KOPT-K1 (cell line): ENCODE measurements around the gene TUBGCP4.
"Not testable (repeated sequence)": the region's sequence is repeated elsewhere in the genome, so short reads cannot be mapped to it uniquely, and the experiment has no call there.

Source experiments
- H3K27ac ChIP-seq: fragments of 200-600 bp; sonication (generic); 2 replicates; pipeline ENCODE4 v1.5.1; 2016; ENCODE audit warnings: antibody characterized with exemption, mild to moderate bottlenecking, low read depth, low read length; ENCODE audit not compliant: poor library complexity, severe bottlenecking
- H3K36me3 ChIP-seq: fragments of 200-600 bp; sonication (generic); 2 replicates; pipeline ENCODE4 v1.5.1; 2017; ENCODE audit warnings: antibody characterized with exemption, mild to moderate bottlenecking, low read length, moderate library complexity; ENCODE audit not compliant: insufficient read depth
- H3K9me3 ChIP-seq: fragments of 200-600 bp; sonication (generic); 2 replicates; pipeline ENCODE4 v1.5.1; 2017; ENCODE audit warnings: antibody characterized with exemption, low read length, mild to moderate bottlenecking; ENCODE audit not compliant: insufficient read depth, poor library complexity, severe bottlenecking

TUBGCP4 gene

DNA sequence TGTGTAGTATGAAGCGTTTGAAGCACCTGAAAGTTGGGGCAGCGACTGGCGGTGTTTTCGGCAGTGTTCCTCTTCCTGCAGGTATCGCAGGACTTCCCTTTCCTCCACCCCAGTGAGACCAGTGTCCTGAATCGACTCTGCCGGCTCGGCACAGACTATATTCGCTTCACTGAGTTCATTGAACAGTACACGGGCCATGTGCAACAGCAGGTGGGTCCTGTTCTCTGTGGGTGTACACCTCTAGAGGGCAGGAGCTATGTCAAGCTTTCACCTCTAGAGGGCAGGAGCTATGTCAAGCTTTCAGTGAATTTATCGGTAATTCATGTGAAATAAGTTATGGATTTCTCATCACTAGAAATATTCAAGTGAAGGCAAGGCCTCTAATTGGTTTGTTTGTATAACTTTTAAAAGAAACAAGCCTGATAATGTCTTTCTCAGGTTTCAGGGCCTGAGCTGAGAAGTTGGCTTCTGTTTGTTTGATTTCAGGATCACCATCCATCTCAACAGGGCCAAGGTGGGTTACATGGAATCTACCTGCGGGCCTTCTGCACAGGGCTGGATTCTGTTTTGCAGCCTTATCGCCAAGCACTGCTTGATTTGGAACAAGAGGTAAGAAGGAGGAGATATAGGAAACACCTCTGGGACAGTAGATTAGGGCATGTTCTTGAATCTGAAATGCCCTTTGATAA, 5.3 kb downstream of the TUBGCP4 start:
- Histone ChIP-seq H3K27ac (no peak overlapping the region), H3K36me3 (peaks cover 50% of the 10 kb centered on the region), H3K9me3 (no peaks in the 10 kb centered on the region)

DNA sequence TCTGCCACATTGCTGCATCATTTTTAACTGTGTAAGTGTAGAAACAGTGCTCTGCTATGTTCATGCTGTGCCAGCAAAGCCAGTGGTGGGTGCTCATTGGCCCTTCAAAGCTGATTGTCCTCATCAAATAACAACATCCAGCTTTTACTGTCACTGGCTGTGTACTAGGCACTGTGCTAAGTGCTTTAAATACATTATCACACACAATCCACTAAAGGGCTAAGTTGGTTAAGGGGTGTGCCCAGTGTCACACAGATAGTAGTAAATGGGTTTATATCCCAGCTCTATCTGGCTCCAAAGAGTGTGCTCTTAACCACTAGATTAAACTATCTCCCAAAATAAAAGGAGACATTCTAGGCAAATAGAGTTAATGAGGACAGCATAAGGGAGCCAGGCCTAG, 7.7 kb downstream of the TUBGCP4 start:
- peaks cover 70% of the 10 kb centered on the region for H3K36me3 ChIP-seq
- H3K27ac ChIP-seq, result no peak overlapping the region
- H3K9me3 ChIP-seq, result no peaks in the 10 kb centered on the region

DNA sequence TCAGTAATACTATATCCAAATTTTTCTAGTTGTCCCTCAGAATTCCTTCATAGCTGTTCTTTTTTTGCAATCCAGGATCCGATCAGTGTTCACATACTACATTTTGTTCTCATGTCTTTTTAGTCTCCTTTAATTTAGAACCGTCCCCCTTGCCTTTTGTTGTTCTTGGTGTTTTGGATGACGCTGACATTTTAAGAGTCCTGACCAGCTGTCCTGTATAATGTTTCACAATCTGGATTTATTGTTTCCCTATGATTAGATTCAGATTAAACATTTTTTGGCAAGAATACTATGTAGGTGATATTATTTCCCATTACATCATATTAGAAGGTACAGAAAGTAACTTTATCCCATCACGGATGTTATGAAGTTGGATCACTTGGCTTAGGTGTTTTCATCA, 11.4 kb downstream of the TUBGCP4 start:
- peaks cover 92% of the 10 kb centered on the region for H3K36me3 ChIP-seq
- H3K9me3 ChIP-seq, result no peaks in the 10 kb centered on the region
- H3K27ac ChIP-seq, result no peak overlapping the region

DNA sequence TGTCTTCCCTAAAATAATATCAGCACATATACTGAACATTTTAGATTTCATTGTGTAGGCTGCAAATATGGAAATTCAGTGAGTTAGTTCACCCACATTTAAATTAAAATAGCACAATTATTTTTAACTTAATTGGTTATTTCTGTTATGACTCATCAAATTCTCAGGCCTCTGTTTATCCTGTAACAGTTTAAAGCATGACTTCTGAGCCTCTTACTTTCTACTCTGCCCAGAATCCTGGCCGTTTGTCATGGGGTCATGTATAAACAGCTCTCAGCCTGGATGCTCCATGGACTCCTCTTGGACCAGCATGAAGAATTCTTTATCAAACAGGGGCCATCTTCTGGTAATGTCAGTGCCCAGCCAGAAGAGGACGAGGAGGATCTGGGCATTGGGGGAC, 12.2 kb downstream of the TUBGCP4 start:
- no peaks in the 10 kb centered on the region for H3K9me3 ChIP-seq
- no peak overlapping the region for H3K27ac ChIP-seq
- H3K36me3 ChIP-seq, result peaks cover 92% of the 10 kb centered on the region

DNA sequence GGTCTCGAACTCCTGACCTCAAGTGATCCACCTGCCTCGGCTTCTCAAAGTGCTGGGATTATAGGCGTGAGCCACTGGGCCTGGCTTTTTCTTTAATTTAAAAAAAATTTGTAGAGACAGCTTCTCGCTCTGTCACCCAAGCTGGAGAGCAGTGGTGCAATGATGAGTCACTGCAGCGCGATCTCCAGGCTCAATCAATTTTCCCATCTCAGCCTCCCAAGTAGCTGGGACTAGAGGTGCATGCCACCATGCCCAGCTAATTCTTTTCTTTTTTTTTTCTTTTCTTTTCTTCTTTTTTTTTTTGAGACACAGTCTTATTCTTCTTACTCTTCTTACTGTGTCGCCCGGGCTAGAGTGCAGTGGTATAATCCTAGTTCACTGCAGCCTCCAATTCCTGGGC, 19.8 kb downstream of the TUBGCP4 start:
- H3K9me3 ChIP-seq, result no peaks in the 10 kb centered on the region
- H3K36me3 ChIP-seq, result peaks cover 69% of the 10 kb centered on the region
- H3K27ac ChIP-seq, result no peak overlapping the region

DNA sequence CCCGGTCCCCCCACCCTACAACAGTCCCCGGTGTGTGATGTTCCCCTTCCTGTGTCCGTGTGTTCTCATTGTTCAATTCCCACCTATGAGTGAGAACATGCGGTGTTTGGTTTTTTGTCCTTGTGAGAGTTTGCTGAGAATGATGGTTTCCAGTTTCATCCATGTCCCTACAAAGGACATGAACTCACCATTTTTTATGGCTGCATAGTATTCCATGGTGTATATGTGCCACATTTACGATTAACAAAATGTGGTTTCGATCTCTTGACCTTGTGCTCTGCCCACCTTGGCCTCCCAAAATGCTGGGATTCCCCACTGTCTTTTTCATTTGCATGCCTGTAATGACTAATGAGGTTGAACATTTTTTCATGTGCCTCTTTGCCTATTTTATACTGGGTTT, 22.7 kb downstream of the TUBGCP4 start:
- peaks cover 73% of the 10 kb centered on the region for H3K36me3 ChIP-seq
- H3K9me3 ChIP-seq, H3K27ac ChIP-seq: not testable (repeated sequence)

DNA sequence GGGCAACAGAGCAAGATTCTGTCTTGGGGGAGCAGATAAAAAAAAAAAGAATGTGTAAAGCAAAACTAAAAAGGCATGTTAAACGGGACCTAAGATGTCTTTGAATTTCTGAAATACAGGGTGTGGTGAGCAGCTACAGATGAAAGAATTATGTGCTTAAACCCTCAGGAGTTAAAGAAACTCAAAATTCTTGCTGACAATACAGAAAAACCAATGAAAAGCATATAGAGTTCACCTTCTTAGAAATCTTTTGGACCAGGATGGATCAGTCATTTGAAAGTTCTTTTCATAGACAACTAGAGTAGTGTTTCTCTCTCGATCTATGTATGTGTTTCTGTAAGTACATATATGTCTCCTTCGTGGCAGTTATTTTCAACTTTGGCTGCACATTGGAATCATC, 31.4 kb downstream of the TUBGCP4 start:
- Histone ChIP-seq H3K36me3 (peaks cover 99% of the 10 kb centered on the region), H3K27ac (no peak overlapping the region), H3K9me3 (no peaks in the 10 kb centered on the region)

DNA sequence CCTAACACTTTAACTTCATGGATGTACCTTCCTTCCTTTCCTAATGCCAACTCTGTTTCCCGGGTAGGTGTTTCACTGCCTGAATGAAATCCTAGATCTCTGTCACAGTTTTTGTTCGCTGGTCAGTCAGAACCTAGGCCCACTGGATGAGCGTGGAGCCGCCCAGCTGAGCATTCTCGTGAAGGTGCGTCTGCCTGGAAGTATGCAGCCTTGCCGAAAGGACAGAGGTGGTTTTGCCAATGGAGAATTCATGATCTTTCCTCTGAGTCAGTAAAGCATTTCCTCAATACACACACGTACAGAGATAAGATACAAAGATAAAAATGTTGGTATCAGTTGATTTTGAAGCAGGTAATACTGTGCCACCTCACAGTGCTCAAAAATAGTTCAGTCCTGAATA, 32.7 kb downstream of the TUBGCP4 start:
- Histone ChIP-seq H3K36me3 (peaks cover 99% of the 10 kb centered on the region), H3K27ac (no peak overlapping the region), H3K9me3 (no peaks in the 10 kb centered on the region)

DNA sequence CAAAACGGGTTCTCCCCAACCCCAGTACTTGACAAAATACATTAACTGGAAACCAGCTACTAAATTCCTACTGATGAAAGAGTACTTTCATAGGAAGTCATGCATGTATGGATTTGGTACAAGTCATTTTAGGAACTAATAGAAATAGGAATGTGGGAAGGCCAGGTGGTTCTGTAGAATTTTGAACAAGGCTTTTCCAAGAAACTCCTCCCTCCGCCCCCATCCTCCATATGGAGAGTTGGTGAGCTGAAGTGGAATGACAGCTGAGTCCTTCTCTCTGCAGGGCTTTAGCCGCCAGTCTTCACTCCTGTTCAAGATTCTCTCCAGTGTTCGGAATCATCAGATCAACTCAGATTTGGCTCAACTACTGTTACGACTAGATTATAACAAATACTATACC, 33.2 kb downstream of the TUBGCP4 start:
- Histone ChIP-seq H3K27ac (no peak overlapping the region), H3K36me3 (peaks cover 99% of the 10 kb centered on the region), H3K9me3 (no peaks in the 10 kb centered on the region)

DNA sequence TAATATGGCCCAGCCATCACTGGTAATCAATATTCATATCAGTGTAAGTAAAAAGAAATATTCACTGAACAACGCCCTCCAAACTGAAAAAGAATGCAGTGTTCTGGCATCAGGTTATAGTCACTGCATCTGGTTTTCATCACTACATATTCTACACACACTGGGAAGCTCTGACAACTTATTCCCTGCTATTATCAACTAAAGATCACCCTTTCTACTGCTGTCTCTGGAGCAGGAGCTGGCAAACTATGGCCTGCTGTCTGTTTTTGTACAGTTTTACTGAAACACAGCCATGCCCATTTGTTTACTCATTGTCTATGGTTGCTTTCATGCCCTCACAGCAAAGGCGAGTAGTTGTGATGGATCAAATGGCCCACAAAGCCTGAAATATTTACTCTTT, 35.3 kb downstream of the TUBGCP4 start:
- no peak overlapping the region for H3K27ac ChIP-seq
- no peaks in the 10 kb centered on the region for H3K9me3 ChIP-seq
- peaks cover 97% of the 10 kb centered on the region for H3K36me3 ChIP-seq

DNA sequence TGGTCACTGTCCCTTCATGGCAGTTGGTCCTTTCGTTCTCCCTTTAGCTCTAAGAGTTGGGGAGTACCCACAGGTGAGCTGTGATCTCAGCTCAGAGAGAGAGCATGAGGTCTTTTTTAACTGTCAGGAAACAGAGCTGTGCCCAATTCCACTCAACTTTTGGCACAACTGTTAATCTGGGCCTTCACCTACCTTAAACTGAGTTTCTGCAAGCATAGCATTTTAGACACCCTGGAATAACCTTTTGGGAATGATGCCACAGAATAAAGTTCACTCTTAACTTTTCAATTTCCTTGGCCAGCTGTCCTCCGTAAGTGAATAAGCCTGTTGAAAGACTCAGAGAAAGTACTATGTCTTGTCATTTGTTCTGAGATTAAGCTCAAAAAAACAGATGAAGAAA, 35.9 kb downstream of the TUBGCP4 start:
- Histone ChIP-seq H3K36me3 (peaks cover 96% of the 10 kb centered on the region), H3K27ac (no peak overlapping the region), H3K9me3 (no peaks in the 10 kb centered on the region)

DNA sequence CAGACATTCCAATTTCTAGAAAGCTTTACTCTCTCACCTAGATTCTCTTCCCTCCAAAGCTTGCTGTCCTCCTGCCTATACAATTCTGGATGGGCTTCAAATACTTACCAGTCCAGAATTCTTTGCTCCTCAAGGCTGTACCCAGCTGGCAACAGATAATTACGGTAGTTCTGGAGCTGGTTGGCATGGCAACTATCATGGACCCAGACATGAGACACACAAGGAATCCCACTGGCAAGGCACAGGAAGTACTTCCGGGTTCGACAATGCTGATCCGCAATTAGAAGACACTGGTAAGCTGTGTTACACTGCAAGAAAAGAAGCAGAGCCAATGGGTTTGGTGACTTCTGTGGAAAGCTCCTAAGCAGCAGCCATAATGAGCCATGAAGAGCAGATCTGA, 37.9 kb downstream of the TUBGCP4 start:
- no peak overlapping the region for H3K27ac ChIP-seq
- H3K9me3 ChIP-seq, result no peaks in the 10 kb centered on the region
- peaks cover 96% of the 10 kb centered on the region for H3K36me3 ChIP-seq

DNA sequence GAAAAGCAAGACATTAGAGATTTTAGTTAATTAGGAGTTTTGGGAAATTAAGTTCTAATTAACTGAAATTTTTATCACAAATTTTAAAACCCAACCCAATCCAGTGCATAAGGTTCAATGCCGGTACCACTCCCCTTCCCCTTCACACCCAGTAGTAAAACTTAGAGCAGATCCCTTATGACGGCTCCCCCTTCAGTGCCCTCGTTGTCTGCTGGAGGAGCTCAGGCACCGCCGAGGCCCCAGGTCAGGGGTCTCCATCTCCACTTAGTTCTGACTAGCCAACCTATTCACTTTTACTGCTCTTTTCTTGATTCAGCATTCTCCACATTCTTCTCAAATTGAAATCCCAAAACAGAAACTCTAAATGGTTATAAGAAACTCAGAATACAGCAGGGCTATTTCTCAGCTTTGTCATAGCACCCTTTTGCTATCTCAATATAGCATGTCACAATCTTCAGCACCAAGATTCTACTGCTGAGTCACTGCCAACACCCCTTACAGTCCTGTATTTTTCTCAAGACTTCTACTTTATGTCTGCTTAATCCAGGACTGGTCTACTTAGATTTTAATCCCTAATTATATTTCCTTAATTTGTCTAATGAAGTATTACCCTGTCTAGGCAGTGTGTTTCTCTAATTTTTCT, 39.8 kb downstream of the TUBGCP4 start:
- Histone ChIP-seq H3K9me3 (no peaks in the 10 kb centered on the region), H3K36me3 (peaks cover 96% of the 10 kb centered on the region), H3K27ac (no peak overlapping the region)

DNA sequence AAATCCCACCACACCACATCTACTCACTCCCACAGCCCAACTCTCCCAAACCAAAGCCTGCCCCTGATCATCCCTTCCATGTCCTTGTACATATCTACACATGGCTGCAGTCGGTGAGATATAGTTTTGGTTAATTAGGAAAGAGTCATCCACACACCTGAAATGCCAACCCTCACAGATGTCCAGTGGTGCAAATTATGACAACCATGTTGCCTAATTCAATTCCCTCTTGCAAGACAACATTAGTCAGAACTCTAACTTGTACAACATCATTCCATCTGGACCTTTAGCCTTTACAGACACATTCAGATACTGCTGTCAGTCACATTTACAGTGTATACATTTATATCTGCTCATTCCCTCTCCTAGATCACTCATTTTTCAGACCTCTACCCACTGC, 41.2 kb downstream of the TUBGCP4 start:
- Histone ChIP-seq H3K36me3 (peaks cover 96% of the 10 kb centered on the region), H3K27ac (no peak overlapping the region), H3K9me3 (no peaks in the 10 kb centered on the region)

DNA sequence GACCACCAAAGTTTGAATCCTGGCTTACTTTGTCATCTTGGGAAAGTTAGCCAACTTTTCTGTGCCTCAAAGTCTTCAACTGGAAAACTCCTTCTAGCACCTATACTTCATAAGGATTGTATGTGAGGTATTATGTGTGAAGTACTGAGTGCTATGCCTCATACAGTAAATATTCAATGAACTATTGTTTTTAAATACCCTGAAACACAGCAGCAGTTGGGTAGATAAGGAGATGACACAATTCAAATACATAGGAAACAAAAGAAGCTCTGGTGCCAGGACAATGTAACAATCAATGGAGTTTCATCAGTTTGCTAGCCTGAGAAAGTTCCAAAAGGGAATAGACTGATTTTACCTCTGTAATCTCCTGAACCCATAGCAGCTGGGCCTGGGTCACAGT, 43.3 kb downstream of the TUBGCP4 start:
- peaks cover 91% of the 10 kb centered on the region for H3K36me3 ChIP-seq
- H3K27ac ChIP-seq, result no peak overlapping the region
- no peaks in the 10 kb centered on the region for H3K9me3 ChIP-seq

DNA sequence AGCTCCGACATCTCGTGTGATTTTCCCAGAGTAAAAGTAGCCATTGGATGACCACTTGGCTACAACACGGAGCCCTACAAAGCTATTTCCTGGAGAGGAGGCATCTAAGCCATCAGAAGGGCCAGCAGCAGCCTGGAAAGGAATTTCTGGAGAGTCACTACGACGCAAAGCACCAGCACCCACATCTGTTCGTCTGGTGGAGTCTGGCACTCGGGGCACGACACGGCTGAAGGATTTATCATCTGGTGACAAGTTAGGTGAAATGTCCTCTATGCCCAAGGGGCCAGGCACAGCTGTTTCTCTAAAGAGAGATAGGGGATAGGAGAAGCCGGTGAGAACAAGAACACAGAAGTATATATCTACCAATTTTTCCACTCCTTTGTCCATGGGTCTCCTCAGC, 49.5 kb downstream of the TUBGCP4 start:
- H3K27ac ChIP-seq, result no peak overlapping the region
- H3K9me3 ChIP-seq, result no peaks in the 10 kb centered on the region
- peaks cover 84% of the 10 kb centered on the region for H3K36me3 ChIP-seq
